ENCODE results near the gene C9orf85. TPM values are rescaled to one million over a fixed set of nuclear protein-coding genes. Genes with fewer than 3 reads are reported as not detected.

C9orf85 gene
- total RNA-seq, 1 donor from 2014 or later, result 16.7 TPM

- no peak for DNase-seq
Measured at GRCh38 chr9:72012646-72013045, 101.2 kb downstream of the C9orf85 start.

DNA sequence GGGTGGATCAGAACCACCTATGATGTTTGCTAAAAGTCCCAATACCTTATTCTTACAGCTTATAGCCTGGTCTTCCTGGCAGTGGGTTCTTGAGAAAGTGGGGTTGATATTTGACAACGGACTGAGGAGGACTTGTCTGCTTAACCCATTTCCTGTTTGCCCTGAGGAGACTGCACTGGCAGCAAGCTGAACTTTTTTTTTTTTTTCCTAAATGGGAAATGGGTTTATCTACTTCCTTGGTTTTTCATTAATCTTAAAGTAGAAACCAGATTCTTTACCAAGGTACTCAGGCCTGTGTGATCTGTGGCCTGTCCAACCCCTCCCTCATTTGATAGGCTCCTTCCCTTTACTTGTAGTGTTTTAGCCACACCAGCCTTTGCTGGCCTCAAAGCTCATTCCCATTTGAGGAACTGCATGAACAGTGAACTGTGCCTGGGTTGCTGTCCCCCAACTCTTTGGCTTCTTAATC lies 101.9 kb downstream of the C9orf85 start:
- no peak for DNase-seq

DNA sequence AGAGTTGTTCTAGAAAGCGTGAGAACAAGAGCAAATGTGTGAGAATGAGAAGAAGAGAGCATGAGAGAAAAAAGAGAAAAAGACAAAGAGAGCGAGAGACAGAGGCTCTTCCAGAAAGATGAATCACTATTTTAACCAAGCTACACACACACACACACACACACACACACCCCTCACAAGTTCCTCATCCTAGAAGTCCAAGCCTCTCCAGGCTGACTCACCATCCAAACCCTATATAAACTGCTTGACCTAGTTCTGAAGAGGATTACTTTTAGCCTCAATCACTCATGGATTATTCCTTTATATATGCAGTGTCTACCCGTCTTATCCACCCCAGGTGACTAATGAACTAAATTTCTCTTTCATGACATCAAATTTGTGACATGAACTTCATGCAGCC lies 111.4 kb downstream of the C9orf85 start:
- no peak for DNase-seq

Small RNAs within 50 kb of the gene (small RNA-seq; reads per million reads assigned to genes)
- gene HSPB1P1 (ENCODE audit: low replicate concordance) (not detected), gene RF00019 (ENCODE audit: low replicate concordance) (not detected)

Other genes starting within 250 kb of the C9orf85 start
- gene CEMIP2, start 143.1 kb upstream of the C9orf85 start, total RNA-seq, result 44.5 TPM
- 49.5 TPM for gene ABHD17B, start 446 bp upstream of the C9orf85 start, total RNA-seq
- not detected for gene C9orf57, start 149.0 kb downstream of the C9orf85 start, total RNA-seq
- 1.8 TPM for gene GDA, start 237.8 kb downstream of the C9orf85 start, total RNA-seq

Measured in tongue (tissue), 3 donors.